Endothelial cell of hepatic sinusoid (primary cell): ENCODE data around the gene TAB3.

Experiments used
- in situ Hi-C: cut with HindIII; loops from 2 replicates; pipeline ENCODE4 v1.10.0; 2017; ENCODE audit warnings: low sequenced_read_pairs

The TAB3 gene, protein sequence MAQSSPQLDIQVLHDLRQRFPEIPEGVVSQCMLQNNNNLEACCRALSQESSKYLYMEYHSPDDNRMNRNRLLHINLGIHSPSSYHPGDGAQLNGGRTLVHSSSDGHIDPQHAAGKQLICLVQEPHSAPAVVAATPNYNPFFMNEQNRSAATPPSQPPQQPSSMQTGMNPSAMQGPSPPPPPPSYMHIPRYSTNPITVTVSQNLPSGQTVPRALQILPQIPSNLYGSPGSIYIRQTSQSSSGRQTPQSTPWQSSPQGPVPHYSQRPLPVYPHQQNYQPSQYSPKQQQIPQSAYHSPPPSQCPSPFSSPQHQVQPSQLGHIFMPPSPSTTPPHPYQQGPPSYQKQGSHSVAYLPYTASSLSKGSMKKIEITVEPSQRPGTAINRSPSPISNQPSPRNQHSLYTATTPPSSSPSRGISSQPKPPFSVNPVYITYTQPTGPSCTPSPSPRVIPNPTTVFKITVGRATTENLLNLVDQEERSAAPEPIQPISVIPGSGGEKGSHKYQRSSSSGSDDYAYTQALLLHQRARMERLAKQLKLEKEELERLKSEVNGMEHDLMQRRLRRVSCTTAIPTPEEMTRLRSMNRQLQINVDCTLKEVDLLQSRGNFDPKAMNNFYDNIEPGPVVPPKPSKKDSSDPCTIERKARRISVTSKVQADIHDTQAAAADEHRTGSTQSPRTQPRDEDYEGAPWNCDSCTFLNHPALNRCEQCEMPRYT

DNA sequence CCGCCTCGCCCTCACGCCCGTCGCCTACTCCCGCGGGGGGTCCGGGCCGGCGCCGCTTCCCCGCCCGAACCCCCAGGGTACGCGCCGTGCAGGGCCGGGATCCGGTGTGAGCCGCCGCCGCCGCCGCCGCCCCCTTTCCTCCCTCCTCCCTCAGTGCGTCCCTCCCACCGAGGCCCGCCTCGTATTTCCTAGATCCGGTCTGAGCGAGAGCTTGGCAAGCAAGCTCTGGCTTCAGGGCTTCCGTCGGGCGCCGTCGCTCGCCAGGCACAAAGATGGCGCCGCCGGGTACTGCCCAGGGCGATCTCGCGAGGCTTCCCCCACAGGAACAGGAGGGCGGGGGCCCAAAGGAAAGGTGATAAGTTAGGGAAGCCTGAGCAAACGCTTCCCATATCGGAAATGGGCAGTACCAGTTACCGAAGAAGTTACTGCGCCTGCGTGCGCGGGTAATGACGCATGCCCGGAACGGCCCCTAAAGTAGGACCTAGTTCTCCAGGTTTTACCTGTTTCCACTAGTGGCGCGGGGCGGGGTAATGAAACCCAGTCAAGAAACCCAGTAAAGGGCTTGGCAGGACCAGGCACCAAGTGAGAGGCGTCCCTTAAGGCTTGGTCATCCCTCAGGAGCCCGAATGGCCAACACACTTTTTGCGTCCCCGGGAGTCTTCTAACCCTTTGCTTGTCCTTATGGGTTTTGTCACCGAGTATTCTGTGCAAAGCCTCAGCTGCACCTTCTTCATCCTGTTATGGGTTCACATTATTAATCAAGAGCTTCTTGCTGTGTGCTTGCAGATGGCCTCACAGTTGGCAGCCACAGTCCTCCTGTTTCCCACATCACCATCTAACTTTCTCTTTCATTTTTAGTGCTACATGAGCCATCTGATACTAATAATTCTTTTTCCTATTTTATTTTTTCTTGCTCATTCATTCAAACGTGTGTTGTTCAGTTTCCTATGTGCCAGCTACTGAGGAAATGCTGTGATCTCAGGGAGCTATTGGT, at the start of gene TAB3:
Gene TAB3 (minus strand): TSS at position 108 of the 994 bp plus-strand sequence. CDS start 29,666 bp downstream, outside the sequence.
- in situ Hi-C loops, result no loop called here

DNA sequence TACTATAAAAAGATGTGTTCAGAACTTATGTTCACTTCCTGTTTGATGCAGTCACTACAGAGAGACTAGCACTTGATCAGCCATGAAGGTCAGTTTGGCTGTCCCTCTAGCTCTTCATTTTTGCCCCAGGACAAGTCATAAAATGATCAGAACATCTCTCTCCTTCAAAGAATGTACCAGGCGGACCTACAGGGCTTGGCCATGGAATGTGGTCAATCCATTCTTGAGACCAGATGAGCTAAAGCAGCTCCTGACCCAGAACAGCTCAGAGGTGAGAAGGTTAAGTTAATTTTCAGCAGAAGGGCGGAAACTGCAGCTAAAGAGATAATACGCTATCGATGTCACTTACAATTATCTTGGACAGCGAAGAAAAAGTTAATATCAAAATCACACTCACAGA, 49.2 kb upstream of the TAB3 start:
- in situ Hi-C loops, result no loop called here

DNA sequence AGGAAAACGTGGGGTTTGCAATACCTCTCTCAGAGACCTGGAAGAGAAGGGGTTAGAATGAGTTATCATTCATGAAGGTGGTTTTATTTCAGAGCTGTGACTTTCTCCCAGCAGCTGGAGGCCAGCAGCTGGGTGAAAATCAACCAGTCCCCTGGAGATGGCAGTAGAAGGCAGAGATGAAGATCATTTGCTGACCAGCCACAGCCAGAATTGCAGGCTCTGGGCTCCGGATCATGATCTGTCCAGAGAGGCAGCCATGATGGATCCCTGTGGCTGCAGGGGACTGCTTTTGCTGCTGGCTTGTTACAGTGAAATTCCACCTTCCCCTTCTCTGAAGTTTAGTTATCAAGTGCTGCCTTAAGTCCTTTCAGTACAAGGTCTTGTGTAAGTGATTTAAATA, 46.9 kb upstream of the TAB3 start:
- in situ Hi-C loops, result no loop called here

DNA sequence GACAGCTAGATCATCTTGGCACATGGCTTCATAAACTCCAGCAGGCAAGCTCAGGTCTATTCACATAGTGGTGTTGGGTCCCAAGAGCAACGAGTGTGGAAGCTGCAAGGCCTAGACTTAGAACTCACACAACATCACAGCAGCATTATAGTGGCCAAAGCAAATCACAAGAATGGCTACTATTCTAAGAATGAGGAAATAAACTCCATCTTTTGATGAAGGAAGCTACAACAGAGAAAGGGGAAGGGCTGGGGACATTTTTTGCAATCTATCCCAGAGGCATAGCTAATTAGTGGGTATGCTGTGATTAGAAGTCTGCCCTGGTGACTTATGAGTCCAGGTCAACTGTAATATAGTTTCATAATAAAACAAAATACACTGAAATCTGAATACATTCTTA, 42.9 kb upstream of the TAB3 start:
- in situ Hi-C loops, result no loop called here

DNA sequence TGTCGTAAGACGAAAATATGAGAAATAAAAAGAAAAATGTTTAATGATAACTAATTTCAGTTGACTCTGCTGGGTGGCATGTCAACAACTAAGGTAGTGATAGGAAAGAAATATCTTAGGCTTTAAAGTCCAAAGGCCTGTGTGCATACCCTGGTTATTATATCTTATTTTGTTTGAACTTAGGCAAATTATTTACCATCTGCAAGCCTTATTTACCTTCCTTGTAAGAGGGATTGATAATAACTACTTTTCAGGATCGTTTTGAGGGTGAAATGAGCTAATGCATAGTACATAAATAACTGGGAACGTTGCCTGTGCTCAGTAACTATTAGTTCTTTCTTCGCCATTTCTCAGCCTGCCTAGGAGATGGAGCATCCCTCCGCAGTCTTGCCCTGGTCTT, 41.6 kb upstream of the TAB3 start:
- in situ Hi-C loops, result no loop called here

DNA sequence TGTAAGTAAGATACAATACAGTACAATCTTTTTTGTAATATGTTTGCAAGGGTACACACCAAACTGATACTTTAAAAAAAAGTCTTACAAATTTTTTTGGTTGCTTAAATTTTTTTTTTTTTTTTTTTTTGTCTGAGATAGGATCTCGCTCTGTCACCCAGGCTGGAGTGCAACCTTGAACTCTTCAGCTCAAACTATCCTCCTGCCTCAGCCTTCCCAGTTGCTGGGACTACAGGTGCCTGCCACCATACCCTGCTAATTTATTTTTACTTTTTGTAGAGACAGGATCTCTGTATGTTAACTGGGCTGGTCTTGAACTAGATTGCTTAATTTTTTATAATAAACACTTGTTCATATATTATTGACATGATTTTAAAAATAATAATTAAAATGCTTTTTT, 41.1 kb upstream of the TAB3 start:
- in situ Hi-C loops, result no loop called here

DNA sequence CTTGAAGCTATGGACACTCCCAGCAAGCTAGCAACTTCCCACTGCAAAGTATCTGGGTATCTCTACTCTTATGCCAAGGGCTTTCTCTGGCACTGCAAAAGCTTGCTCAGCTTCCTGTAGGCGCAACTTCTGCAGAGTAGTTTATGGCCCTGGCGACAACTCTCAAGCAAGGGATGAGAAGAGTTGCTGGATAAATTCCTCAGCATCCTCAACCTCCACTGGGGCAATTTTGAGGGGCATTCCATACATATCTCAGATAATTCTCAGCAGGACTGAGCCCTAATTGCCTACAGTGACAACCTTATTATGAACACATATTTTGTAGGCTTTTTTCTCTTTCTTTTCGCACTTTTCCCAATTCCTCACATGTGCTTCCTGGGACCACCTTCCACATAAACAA, 31.2 kb upstream of the TAB3 start:
- in situ Hi-C loops, result no loop called here

DNA sequence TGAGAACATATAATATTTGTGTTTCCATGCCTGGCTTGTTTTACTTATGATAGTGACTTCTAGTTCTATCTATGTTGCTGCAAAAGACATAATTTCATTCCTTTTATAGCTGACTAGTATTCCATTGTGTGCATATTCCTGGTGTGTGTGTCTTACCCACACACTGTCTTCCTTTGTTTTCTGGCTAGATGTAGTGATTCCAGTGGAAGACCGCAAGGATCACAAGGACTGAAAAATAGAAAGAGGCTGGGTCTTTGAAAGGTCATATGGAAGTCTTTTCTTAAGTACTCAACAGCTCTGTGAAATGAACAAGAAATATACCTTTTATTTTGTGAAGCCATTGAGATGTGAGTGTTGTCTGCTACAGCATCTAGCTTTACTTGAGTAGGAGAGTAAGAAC, 29.4 kb upstream of the TAB3 start:
- in situ Hi-C loops, result no loop called here

DNA sequence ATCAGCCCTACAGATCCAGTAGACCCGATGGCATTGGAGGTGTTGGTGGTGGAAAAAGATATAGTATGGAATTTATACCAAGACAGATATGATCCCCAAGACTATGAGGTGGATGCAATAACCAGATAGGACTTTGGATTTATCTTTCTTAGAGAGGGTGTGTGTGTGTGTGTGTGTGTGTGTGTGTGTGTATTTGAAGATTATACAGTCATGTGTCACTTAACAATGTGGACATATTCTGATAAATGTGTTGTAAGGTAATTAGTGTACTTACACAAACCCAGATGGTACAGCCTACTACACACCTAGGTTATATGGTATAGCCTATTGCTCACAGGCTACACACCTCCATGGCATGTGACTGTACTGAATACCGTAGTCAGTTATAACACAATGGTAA, 24.4 kb upstream of the TAB3 start:
- in situ Hi-C loops, result no loop called here

DNA sequence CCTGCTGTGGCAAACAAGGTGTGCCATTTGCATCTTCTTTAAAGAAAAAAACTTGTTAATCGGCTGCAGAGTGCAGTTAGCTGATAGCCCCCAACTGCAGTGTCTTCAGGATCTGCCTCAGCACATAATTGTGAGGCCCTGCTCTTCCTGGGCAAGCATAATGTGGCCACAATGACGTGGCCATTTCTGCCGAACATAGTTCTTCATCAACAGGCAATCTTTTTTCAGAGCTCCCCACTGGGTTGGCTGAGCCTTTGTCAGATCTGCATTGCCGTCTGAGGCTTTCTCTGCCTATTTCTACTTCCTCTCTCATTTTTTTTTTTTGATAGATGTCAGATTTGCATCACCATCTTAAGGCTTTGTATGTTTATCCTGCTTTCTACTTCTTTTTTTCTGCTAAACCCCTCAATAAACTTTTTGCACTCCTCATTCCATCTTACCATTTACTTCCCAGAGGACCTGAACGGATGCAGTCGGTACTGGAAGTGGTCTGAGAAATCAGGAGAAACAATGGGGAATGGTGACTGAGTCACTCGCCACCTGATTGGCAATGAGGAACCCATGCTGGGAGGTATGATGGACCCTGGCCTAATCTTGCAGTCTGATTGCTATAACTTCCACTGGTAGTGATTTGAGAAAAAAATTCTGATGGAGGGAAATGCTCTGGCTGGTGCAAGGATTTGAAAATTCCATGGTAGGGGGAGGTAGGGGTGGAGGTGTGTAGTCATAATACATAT, 21.2 kb upstream of the TAB3 start:
- in situ Hi-C loops, result no loop called here

DNA sequence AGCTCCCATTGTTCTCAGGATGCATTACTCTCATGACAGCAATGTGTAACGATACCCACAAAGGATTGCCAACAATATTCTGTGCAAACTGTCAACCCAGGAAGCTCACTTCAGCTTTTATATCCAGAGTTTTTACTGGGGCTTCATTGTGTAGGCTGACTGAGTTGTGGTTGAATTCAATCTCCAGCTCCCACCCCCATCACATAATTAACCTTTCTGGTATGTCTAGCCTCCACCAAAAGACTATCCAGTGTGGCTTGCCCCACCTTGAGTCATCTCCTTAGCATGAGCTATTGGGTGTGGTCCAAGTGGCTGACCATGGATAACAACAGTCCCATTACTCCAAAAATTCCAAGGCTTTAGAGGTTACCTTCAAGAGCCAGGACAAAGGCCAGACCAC, 17.7 kb upstream of the TAB3 start:
- in situ Hi-C loops, result no loop called here

DNA sequence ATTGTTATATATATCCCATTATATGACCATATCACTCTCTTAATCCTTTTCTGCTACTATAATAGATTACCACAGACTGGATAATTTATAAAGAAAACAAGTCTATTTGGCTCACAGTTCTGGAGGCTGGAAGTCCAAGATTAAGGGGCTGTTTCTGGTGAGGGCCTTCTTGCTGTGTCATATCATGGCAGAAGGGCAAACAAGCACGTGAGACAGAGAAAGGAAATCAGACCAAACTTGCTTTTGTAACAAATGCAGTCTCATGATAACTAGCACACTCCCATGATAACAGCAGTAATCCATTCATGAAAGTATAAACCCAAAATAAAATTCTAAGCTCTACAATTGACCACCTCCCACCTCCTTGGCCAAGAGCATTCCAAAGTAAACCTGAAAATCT, 16.3 kb upstream of the TAB3 start:
- in situ Hi-C loops, result no loop called here

DNA sequence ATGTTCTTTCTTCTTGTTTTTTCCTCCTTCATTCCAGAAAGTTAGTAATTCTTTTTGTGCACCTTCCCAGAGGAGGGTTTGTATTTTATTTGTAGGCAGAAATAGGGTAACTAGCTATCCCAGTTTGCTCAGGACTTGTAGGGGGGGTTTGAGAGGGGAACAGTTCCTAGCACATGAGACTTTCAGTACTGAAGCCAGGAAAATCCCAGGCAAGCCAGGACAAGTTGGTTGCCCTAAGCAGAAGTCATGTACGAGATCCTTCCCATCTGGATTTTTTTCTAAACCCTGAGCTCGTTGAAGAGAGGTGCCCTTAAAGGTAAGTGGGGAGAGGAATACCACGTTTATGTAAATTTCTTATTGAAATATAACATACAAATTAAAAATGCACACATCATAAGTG, 15.6 kb upstream of the TAB3 start:
- in situ Hi-C loops, result no loop called here

DNA sequence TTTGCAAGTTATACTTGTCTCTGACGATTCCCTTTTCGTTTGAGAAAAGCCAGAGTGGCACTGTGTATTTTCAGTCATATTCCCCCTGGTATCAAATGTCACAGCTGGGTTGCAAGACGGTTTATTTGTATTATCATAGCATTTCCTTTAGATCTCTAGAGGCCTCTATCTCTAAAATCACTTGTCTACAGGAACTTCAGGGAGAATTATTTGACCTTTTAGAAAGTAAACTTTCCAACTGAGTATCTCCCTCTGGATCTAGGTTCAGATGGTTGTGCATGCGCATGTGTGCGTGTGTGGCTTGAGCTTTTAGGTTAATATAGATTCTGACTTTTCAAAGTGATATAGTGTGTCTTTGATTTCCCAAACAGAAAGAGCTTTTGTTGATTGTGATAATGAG, 15.1 kb upstream of the TAB3 start:
- in situ Hi-C loops, result no loop called here

DNA sequence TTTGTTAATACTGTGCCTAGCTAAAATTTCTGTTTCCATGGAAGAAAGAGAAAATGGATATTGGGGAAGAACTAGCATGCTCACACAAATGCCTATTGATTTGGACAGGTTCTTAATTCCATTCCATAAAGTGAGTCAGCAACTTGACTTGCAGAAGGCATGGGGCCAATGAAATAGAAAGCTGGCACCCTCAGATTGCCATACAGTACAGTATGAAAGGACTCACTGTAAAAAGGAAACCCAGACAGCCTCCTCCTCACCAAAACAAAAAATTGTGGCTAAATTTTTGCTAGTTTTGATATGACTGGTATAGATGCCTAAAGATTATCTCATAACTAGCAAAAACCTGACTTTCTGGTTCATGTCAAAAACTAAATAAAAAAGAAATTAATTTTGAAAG, 11.2 kb upstream of the TAB3 start:
- in situ Hi-C loops, result no loop called here

DNA sequence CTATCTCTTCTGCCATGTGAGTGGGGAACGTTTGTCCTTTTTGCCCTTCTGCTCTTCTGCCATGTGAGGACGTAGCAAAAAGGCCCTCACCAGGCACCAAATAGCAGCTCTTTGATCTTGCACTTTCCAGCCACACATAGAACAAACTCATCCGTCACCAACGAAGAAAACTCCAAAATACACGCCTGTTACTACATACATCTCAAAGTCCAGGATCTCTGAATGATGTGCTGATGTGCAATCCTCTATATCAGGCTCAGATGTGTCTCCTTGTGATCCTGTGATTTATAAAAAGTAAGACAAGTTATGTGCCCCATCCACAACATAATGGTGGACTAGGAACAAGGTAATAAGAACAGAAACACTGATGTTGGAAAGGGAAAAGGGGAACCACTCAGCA, 9.8 kb upstream of the TAB3 start:
- in situ Hi-C loops, result no loop called here

DNA sequence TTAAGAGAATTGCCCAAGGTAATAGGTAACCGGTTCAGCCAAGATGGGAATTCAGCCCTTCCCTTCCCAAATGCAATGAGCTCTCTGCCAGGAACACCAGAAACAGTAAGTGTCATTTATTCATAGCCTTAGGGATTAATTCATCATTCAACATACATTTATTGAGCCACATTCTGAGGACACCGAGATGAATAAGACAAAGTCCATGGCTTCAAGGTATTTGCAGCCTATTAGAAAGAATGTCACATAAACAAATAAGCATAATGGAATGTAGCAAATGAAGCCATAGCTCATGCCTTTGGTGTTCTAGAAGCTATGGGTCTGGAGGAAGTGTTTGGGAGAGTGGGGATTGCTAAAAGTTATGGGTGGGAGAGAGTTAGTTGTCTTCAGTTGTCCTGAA, 6.3 kb upstream of the TAB3 start:
- in situ Hi-C loops, result no loop called here

DNA sequence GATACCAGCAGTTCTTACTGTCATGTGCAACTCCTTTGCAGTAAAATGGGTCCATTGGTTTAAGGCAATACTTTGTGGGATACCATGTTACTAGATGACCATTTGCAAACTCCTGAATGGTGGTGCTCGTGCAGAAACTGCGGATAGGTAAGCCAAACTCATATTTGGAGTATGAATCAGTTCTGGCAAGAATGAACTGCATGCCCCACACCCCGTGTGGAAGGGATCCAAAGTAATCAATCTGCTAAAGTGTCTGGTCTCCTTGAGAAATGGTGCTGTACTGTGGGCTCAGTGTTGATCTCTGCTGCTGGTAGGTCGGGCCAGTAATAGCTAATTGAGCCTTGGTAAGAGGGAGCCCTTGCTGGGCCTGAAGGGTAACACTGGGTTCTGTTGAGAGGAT, 4.2 kb upstream of the TAB3 start:
- in situ Hi-C loops, result no loop called here

DNA sequence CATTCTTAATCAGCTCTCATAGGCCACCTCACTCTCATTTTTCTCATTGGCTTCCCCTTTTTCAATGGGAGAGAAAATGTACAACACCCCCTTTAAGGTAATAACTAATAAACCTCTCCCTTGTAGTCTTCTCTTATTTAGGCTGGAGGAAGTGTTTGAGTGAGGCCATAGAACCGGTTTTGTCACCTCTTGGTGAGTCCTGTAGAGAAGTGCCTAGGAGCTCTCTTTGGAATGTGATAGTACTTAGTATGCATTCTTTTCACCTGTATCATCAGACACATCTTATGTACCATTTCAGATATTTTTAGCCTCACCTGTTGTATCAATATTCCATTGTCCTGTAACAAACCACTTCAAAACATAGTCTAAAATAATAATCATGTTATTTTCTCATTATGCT, 3.5 kb upstream of the TAB3 start:
- in situ Hi-C loops, result no loop called here

DNA sequence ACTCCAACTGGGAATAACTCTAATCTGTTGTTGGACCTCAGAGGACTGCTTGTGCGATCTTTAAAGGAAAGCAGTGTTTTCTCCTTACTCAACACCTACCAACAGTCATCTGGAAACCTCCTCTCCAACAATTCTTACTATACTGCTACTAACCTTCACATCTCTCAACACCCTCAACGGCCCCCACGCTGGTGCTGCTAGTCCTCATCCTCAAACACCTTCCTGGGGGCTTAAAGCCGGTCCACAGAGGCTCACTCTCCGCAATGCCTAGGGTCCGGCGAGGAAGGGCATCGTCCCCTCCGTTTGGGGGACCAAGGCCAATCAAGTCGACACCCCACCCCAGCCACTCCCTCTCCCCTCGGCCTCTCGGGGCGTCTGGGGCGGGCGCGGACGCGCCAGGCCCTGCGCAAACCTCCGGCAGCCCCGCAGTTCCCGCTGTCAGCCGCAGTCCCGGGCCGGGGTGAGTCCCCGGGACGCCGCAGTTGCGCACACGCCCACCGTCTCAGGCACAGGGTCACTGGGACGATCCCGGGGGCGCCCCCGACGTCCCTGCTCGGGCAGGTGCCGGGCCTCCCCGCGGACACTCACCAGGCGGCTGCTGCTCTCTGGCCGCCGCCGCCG, 418 bp downstream of the TAB3 start:
- in situ Hi-C loops, result no loop called here
